GM20000 (cell line): Measurements from ENCODE around the gene GAREM1.

Experiments used
- DNase-seq: peaks from one replicate; pipeline ENCODE4 v3.0.0; 2012; ENCODE audit warnings: low spot score
- CTCF ChIP-seq: IDR thresholded peaks from 2 replicates; pipeline ENCODE4 v1.5.1; 2012; ENCODE audit warnings: mild to moderate bottlenecking, control low read depth; ENCODE audit errors: extremely low read depth, missing control alignments

The GAREM1 gene

GRCh38 chr18:32454593-32454992 is 16.1 kb downstream of the GAREM1 start:
- TF ChIP-seq CTCF, result no peak
- DNase-seq, result no peak

GRCh38 chr18:32450874-32451273 is 19.8 kb downstream of the GAREM1 start:
- no peak for TF ChIP-seq CTCF
- DNase-seq, result no peak

GRCh38 chr18:32450026-32450691 is 20.5 kb downstream of the GAREM1 start:
- no peak for TF ChIP-seq CTCF
- no peak for DNase-seq

- no peak for TF ChIP-seq CTCF
- DNase-seq, result no peak
Observed at GRCh38 chr18:32446780-32447179, 23.9 kb downstream of the GAREM1 start.

GRCh38 chr18:32445846-32446245 is 24.8 kb downstream of the GAREM1 start:
- TF ChIP-seq CTCF, result no peak
- no peak for DNase-seq

GRCh38 chr18:32443706-32444215 is 26.9 kb downstream of the GAREM1 start:
- no peak for DNase-seq
- TF ChIP-seq CTCF, result no peak

- no peak for DNase-seq
- no peak for TF ChIP-seq CTCF
Observed at GRCh38 chr18:32443033-32443705, 27.5 kb downstream of the GAREM1 start.
